H1 (cell line): ENCODE results near the gene SLC66A1. TPM values are rescaled to one million over a fixed set of nuclear protein-coding genes. Genes with fewer than 3 reads are reported as not detected.

Experiments
- CTCF ChIA-PET: fragments of 300-600 bp; sonication (Branson Sonifier 250); formaldehyde crosslinking; loops from one replicate; lab custom pipeline; 2021; ENCODE audit not compliant: partially characterized antibody; lab: Charles Lee
- POLR2A ChIA-PET: fragments of 300-600 bp; sonication (Branson Sonifier 250); formaldehyde crosslinking; loops from one replicate; lab custom pipeline; 2021; ENCODE audit warnings: inconsistent platforms; ENCODE audit not compliant: partially characterized antibody; lab: Charles Lee
- DNase-seq, 2 experiments: peaks; one replicate each; pipeline versions ENCODE4 v3.0.0 to v3.0.0-alpha.2; 2010 to 2022; ENCODE audit warnings: low spot score in 2 of 2, low read depth in 1 of 2, mixed read lengths in 1 of 2
- FAIRE-seq: peaks from 2 replicates; lab custom pipeline; 2011; peaks lifted over from hg19 to GRCh38; lab: Jason Lieb, UNC
- H2AFZ ChIP-seq: 2 replicates; pipeline ENCODE4 v1.8.1; 2012; ENCODE audit warnings: low read length, inconsistent platforms
- H2AK5ac ChIP-seq: 2 replicates; pipeline ENCODE4 v1.6.1; 2013; ENCODE audit warnings: low read depth, low read length
- H2BK120ac ChIP-seq: replicated peaks from 2 replicates; pipeline ENCODE3; 2013; ENCODE audit warnings: low read depth, low read length, inconsistent platforms
- H2BK12ac ChIP-seq: 2 replicates; pipeline ENCODE4 v1.6.1; 2013; ENCODE audit warnings: low read depth, low read length
- H2BK15ac ChIP-seq: 2 replicates; pipeline ENCODE4 v1.6.1; 2013; ENCODE audit warnings: low read length
- H2BK20ac ChIP-seq: 2 replicates; pipeline ENCODE4 v1.6.1; 2013; ENCODE audit warnings: low read length
- H2BK5ac ChIP-seq: 2 replicates; pipeline ENCODE4 v1.6.1; 2013; ENCODE audit warnings: low read depth, low read length
- H3K14ac ChIP-seq: 2 replicates; pipeline ENCODE4 v1.6.1; 2013; ENCODE audit warnings: inconsistent platforms; ENCODE audit not compliant: insufficient read length
- H3K18ac ChIP-seq: 2 replicates; pipeline ENCODE4 v1.6.1; 2013; ENCODE audit warnings: low read length; ENCODE audit errors: extremely low read depth
- H3K23ac ChIP-seq: 2 replicates; pipeline ENCODE4 v1.6.1; 2013; ENCODE audit warnings: inconsistent platforms; ENCODE audit not compliant: insufficient read length
- H3K23me2 ChIP-seq: 2 replicates; pipeline ENCODE4 v1.6.1; 2013; ENCODE audit warnings: low read depth, low read length
- H3K27ac ChIP-seq: 2 replicates; pipeline ENCODE4 v1.6.1; 2011; ENCODE audit warnings: low read depth, low read length, inconsistent platforms
- H3K27me3 ChIP-seq, 4 experiments: replicated peaks in 1 of 4; 1 replicate in 1 of 4; 2 replicates in 3 of 4; pipeline versions ENCODE4 v1.6.1 to v1.8.1; 2011 to 2013; ENCODE audit warnings: low read length in 3 of 4, mild to moderate bottlenecking in 3 of 4, inconsistent platforms in 2 of 4, mixed read lengths in 2 of 4, moderate library complexity in 1 of 4; ENCODE audit not compliant: control insufficient read depth in 3 of 4, insufficient read depth in 3 of 4; ENCODE audit errors: extremely low read depth in 1 of 4
- H3K36me3 ChIP-seq, 4 experiments: 2 replicates each; pipeline versions ENCODE4 v1.6.1 to v1.8.1; 2011 to 2013; ENCODE audit warnings: mild to moderate bottlenecking in 4 of 4, low read length in 3 of 4, moderate library complexity in 2 of 4, control low read depth in 1 of 4, inconsistent platforms in 1 of 4; ENCODE audit not compliant: insufficient read depth in 4 of 4, control insufficient read depth in 2 of 4
- H3K4ac ChIP-seq: replicated peaks from 2 replicates; pipeline ENCODE3; 2013; ENCODE audit warnings: low read length, low read depth, mixed read lengths, inconsistent platforms; ENCODE audit not compliant: insufficient read length
- H3K4me1 ChIP-seq, 4 experiments: replicated peaks in 1 of 4; 1 replicate in 1 of 4; 2 replicates in 3 of 4; pipeline versions ENCODE4 v1.6.1 to v1.8.1; 2011 to 2013; ENCODE audit warnings: low read length in 3 of 4, inconsistent platforms in 2 of 4, mixed read lengths in 1 of 4; ENCODE audit not compliant: insufficient read depth in 4 of 4, control insufficient read depth in 3 of 4
- H3K4me2 ChIP-seq, 2 experiments: 2 replicates each; pipeline versions ENCODE4 v1.6.1 to v1.8.1; 2011 to 2013; ENCODE audit warnings: low read depth in 2 of 2, low read length in 2 of 2, control low read depth in 1 of 2, inconsistent platforms in 1 of 2, mild to moderate bottlenecking in 1 of 2; ENCODE audit not compliant: insufficient read depth in 1 of 2
- H3K4me3 ChIP-seq, 4 experiments: fragments of 200-600, 300-600 bp in 1 of 4; sonication (generic), shearing (Covaris generic), sonication (Bioruptor Twin) in 1 of 4; 2 replicates each; pipeline versions ENCODE4 v1.5.1 to v1.8.1; 2011 to 2016; ENCODE audit warnings: low read length in 4 of 4, low read depth in 3 of 4, control low read depth in 2 of 4, inconsistent platforms in 2 of 4, mild to moderate bottlenecking in 2 of 4, mixed read lengths in 1 of 4, moderate library complexity in 1 of 4; ENCODE audit not compliant: insufficient read depth in 2 of 4; ENCODE audit errors: extremely low read depth in 1 of 4
- H3K56ac ChIP-seq: replicated peaks from 2 replicates; pipeline ENCODE3; 2013; ENCODE audit warnings: low read depth, mild to moderate bottlenecking, mixed read lengths, low read length, inconsistent platforms; ENCODE audit not compliant: insufficient read length
- H3K79me1 ChIP-seq: 2 replicates; pipeline ENCODE4 v1.6.1; 2013; ENCODE audit warnings: low read depth, low read length, control low read depth
- H3K79me2 ChIP-seq, 2 experiments: 2 replicates each; pipeline versions ENCODE4 v1.6.1 to v1.8.1; 2012 to 2013; ENCODE audit warnings: low read length in 2 of 2, mild to moderate bottlenecking in 2 of 2, inconsistent platforms in 1 of 2; ENCODE audit not compliant: insufficient read depth in 2 of 2, control insufficient read depth in 1 of 2
- H3K9ac ChIP-seq, 4 experiments: replicated peaks in 1 of 4; 1 replicate in 1 of 4; 2 replicates in 3 of 4; pipeline versions ENCODE4 v1.6.1 to v1.8.1; 2011 to 2013; ENCODE audit warnings: low read depth in 3 of 4, low read length in 3 of 4, control low read depth in 2 of 4, mild to moderate bottlenecking in 2 of 4, moderate library complexity in 2 of 4, inconsistent platforms in 1 of 4; ENCODE audit errors: extremely low read depth in 1 of 4
- H3K9me3 ChIP-seq, 2 experiments: 2 replicates each; pipeline versions ENCODE4 v1.6.1 to v1.8.1; 2012 to 2013; ENCODE audit warnings: mild to moderate bottlenecking in 2 of 2, moderate library complexity in 2 of 2, control low read depth in 1 of 2, inconsistent platforms in 1 of 2, low read depth in 1 of 2, low read length in 1 of 2, mixed read lengths in 1 of 2; ENCODE audit not compliant: insufficient read depth in 2 of 2
- H4K20me1 ChIP-seq, 2 experiments: replicated peaks in 1 of 2; 2 replicates each; pipeline versions ENCODE3 to v1.8.1; 2011 to 2013; ENCODE audit warnings: inconsistent platforms in 2 of 2, low read length in 2 of 2, mild to moderate bottlenecking in 1 of 2; ENCODE audit not compliant: insufficient read depth in 2 of 2, control insufficient read depth in 1 of 2
- H4K5ac ChIP-seq: 2 replicates; pipeline ENCODE4 v1.6.1; 2013; ENCODE audit warnings: low read length, low read depth, mixed read lengths, inconsistent platforms; ENCODE audit not compliant: insufficient read length
- H4K8ac ChIP-seq: 2 replicates; pipeline ENCODE4 v1.8.0; 2013; ENCODE audit warnings: mild to moderate bottlenecking, moderate library complexity, low read length, inconsistent platforms; ENCODE audit not compliant: insufficient read depth; ENCODE audit errors: extremely low read depth
- H4K91ac ChIP-seq: replicated peaks from 2 replicates; pipeline ENCODE3; 2013; ENCODE audit warnings: low read length, mixed read lengths, inconsistent platforms; ENCODE audit not compliant: insufficient read length
- CTCF ChIP-seq, 3 experiments: IDR thresholded peaks; 1 replicate in 2 of 3; 2 replicates in 1 of 3; pipeline versions ENCODE4 v1.5.1 to v1.6.1; 2011; ENCODE audit warnings: low read length in 3 of 3, mild to moderate bottlenecking in 3 of 3, inconsistent platforms in 2 of 3, low read depth in 1 of 3, moderate library complexity in 1 of 3; ENCODE audit not compliant: insufficient read depth in 1 of 3; ENCODE audit errors: control extremely low read depth in 1 of 3
- HDAC2 ChIP-seq, 2 experiments: fragments of 300-600 bp in 1 of 2; sonication (generic) in 1 of 2; IDR thresholded peaks; 2 replicates each; pipeline ENCODE4 v1.6.1; 2011 to 2012; ENCODE audit warnings: low read depth in 2 of 2, low read length in 2 of 2, mild to moderate bottlenecking in 2 of 2, moderate library complexity in 2 of 2, borderline replicate concordance in 1 of 2, inconsistent platforms in 1 of 2
- JUND ChIP-seq: IDR thresholded peaks from 2 replicates; pipeline ENCODE4 v1.6.1; 2011; ENCODE audit warnings: mild to moderate bottlenecking, improper control_type of control experiment, low read length
- KDM4A ChIP-seq: IDR thresholded peaks from one replicate; pipeline ENCODE4 v1.7.1; 2012; ENCODE audit warnings: low read depth, mild to moderate bottlenecking, moderate library complexity, low read length, inconsistent platforms; ENCODE audit not compliant: severe bottlenecking
- RXRA ChIP-seq: IDR thresholded peaks from 2 replicates; pipeline ENCODE4 v1.6.1; 2011; ENCODE audit warnings: low read depth, mild to moderate bottlenecking, low read length, moderate library complexity; ENCODE audit not compliant: insufficient read depth
- SIN3A ChIP-seq, 2 experiments: IDR thresholded peaks in 1 of 2; conservative IDR thresholded peaks in 1 of 2; 2 replicates each; pipeline ENCODE4 v1.6.1; 2011 to 2012; ENCODE audit warnings: low read length in 2 of 2, improper control_type of control experiment in 1 of 2, low read depth in 1 of 2, mild to moderate bottlenecking in 1 of 2
- SUZ12 ChIP-seq: fragments of 200-600 bp; sonication (generic); IDR thresholded peaks from 2 replicates; pipeline ENCODE4 v1.6.1; 2012; ENCODE audit warnings: mild to moderate bottlenecking, inconsistent platforms, low read length, moderate library complexity, mixed read lengths
- TAF1 ChIP-seq: IDR thresholded peaks from 2 replicates; pipeline ENCODE4 v1.6.1; 2011; ENCODE audit warnings: mild to moderate bottlenecking, low read depth, low read length
- WGBS, 2 experiments: shearing (Covaris generic) in 1 of 2; methylation state at CpG; one replicate each; pipeline versions ENCODE4 v1.1.6 to v1.1.7; 2013 to 2015; ENCODE audit warnings: low lambda C conversion rate in 2 of 2, mixed read lengths in 2 of 2, inconsistent platforms in 1 of 2, low coverage in 1 of 2, missing lambda C conversion rate in 1 of 2; ENCODE audit not compliant: insufficient replicate concordance in 2 of 2, insufficient coverage in 1 of 2, insufficient read length in 1 of 2; ENCODE audit errors: extremely low coverage in 1 of 2, missing lambda C conversion rate in 1 of 2; 5-methylcytosine and 5-hydroxymethylcytosine counted together
- polyA plus RNA-seq, 7 experiments: library from polyadenylated mRNA; depleted of rRNA in 3 of 7; stranded (reverse) in 5 of 7; unstranded in 2 of 7; fragments of >200 nt in 5 of 7; fragments of 200-250 nt in 2 of 7; gene quantifications; 1 replicate in 5 of 7; 2 replicates in 1 of 7; 4 replicates in 1 of 7; pipeline versions ENCODE4 v1.2.1 to v1.2.3, GENCODE V29; 2011 to 2013; ENCODE audit warnings: missing spikeins in 2 of 7, mixed read lengths in 2 of 7
- total RNA-seq: library from RNA; stranded (reverse); fragmentation: NEBNext Ultra II Directional; extraction: Animal tissue kit (Norgen Biotek cat#: 25700); gene quantifications from 2 replicates; pipeline ENCODE4 v1.2.1, GENCODE V29; 2021

SLC66A1 gene
- total and polyA plus RNA-seq, 2 of the 8 experiments (the other 6 are each of a cell fraction or from before 2014, with no cell fraction given) = 16.8 to 27.9 TPM

GRCh38 chr1:19309123-19309813 is 2.9 kb upstream of the SLC66A1 start:
- Histone ChIP-seq H3K27me3 (peaks cover 0 to 4% (median 1%) of the 10 kb centered on the region in 4 experiments; a peak in 1 of 7 replicates), H4K91ac (no peak overlapping the region), H2BK5ac (no peak overlapping the region), H3K23ac (no peak overlapping the region), H3K27ac (no peak overlapping the region), H2AFZ (no peak overlapping the region), H3K79me1 (peaks cover 2% of the 10 kb centered on the region; the same call in 1 of the 2 replicates), H4K20me1 (peaks cover 6 to 9% of the 10 kb centered on the region in 2 experiments), H2AK5ac (no peak overlapping the region), H3K9me3 (no peaks in the 10 kb centered on the region), H3K79me2 (peaks cover 0 to 2% of the 10 kb centered on the region in 2 experiments; a peak in 1 of 4 replicates), H3K18ac (no peak overlapping the region), H2BK15ac (no peak overlapping the region), H2BK120ac (no peak overlapping the region), H3K4me2 (no peak overlapping the region), H3K4me3 (no peak overlapping the region), H3K56ac (no peak overlapping the region), H3K36me3 (peaks cover 5 to 22% (median 14%) of the 10 kb centered on the region in 4 experiments; a peak in 7 of 8 replicates), H4K5ac (no peak overlapping the region), H2BK20ac (no peak overlapping the region), H3K23me2 (peaks cover 10% of the 10 kb centered on the region; the same call in 1 of the 2 replicates), H4K8ac (no peak overlapping the region), H2BK12ac (no peak overlapping the region), H3K4me1 (peaks cover 0 to 14% (median 7%) of the 10 kb centered on the region in 4 experiments; a peak in 6 of 7 replicates), H3K4ac (no peak overlapping the region), H3K9ac (no peak overlapping the region), H3K14ac (no peak overlapping the region)
- 92% methylated on average over 6 of the region's 6 CpGs; no CpG with 5 or more reads in 1 of the 2 experiments for WGBS, 2 experiments
- ChIA-PET POLR2A (interaction anchor here (2.0 to 16.9 kb wide), 2 partner anchors 21 kb away, joined by 4 to 143 read pairs; partner anchors contain the start of gene AKR7A3), CTCF (interaction anchor here (0.7 to 1.5 kb wide), 5 partner anchors 32 to 352 kb away, joined by 3 to 6 read pairs (median 3); no protein-coding TSS in a partner anchor)
- FAIRE-seq (no peak), DNase-seq (no peak)
- TF ChIP-seq KDM4A (no peak), SUZ12 (no peak), JUND (no peak), SIN3A (conservative IDR thresholded peaks at IDR 0.05 in 1 of 2, IDR thresholded peaks at IDR 0.05 in 1 of 2; ENCODE audit: low read depth in 1 of 2, low read length in 2 of 2) (no peak), HDAC2 (IDR thresholded peaks at IDR 0.05; ENCODE audit: borderline replicate concordance in 1 of 2, low read depth in 2 of 2, low read length in 2 of 2) (no peak), TAF1 (no peak), CTCF (IDR thresholded peaks at IDR 0.05; ENCODE audit: control extremely low read depth in 1 of 3, insufficient read depth in 1 of 3, low read depth in 1 of 3, low read length in 3 of 3) (no peak), RXRA (no peak)
